K562 (cell line): ENCODE data around the gene MICALL2. TPM values are rescaled to one million over a fixed set of nuclear protein-coding genes. Genes with fewer than 3 reads are reported as not detected.
A peak's percentile ranks its signal among the peaks of the same experiment; 100 is the strongest.

Source experiments
- ATAC-seq: fragments of 200-7000 bp; cut with Tn5 transposase; 3 replicates; pipeline ENCODE4 v1.9.1; 2020; ENCODE audit warnings: moderate library complexity
- BruUV-seq: library from RNA; stranded (reverse); fragments of 400-500 nt; replicated peaks from 2 replicates; lab custom pipeline; 2021; lab: Mats Ljungman, UMichigan
- CTCF ChIA-PET: fragments of 300-600 bp; formaldehyde crosslinking; extraction: SDS; loops from one replicate; lab custom pipeline; 2021; ENCODE audit warnings: low intra/inter-chr PET ratio; lab: Yijun Ruan, JAX
- POLR2A ChIA-PET: fragments of 300-600, 350-650 bp; sonication (Branson Sonifier 250); formaldehyde crosslinking; extraction: SDS; loops from one replicate; lab custom pipeline; 2021; ENCODE audit warnings: antibody characterized with exemption, inconsistent platforms; lab: Yijun Ruan, JAX
- DNase-seq, 4 experiments: peaks; one replicate each; pipeline versions ENCODE4 v3.0.0 to v3.0.0-alpha.2; 2011 to 2018; ENCODE audit warnings: low spot score in 3 of 4, mixed read lengths in 3 of 4; ENCODE audit errors: extremely low read depth in 1 of 4
- FAIRE-seq: peaks from 2 replicates; lab custom pipeline; 2011; peaks lifted over from hg19 to GRCh38; lab: Jason Lieb, UNC
- H2AFZ ChIP-seq: 2 replicates; pipeline ENCODE4 v1.6.0; 2011; ENCODE audit warnings: low read depth, low read length, control low read depth, inconsistent platforms
- H3K27ac ChIP-seq: fragments of 200-600 bp; 3 replicates; pipeline ENCODE4 v1.8.0; 2011; ENCODE audit warnings: low read depth, mild to moderate bottlenecking, control low read depth, inconsistent platforms, low read length, moderate library complexity, mixed read lengths; ENCODE audit errors: extremely low read depth
- H3K27me3 ChIP-seq, 2 experiments: fragments of 300-600 bp in 1 of 2; 2 replicates in 1 of 2; 3 replicates in 1 of 2; pipeline versions ENCODE4 v1.6.0 to v1.8.0; 2011; ENCODE audit warnings: inconsistent platforms in 2 of 2, low read length in 2 of 2, mild to moderate bottlenecking in 1 of 2, mixed read lengths in 1 of 2, moderate library complexity in 1 of 2; ENCODE audit not compliant: control insufficient read depth in 2 of 2, insufficient read depth in 2 of 2
- H3K36me3 ChIP-seq: fragments of 300-600 bp; 3 replicates; pipeline ENCODE4 v1.8.0; 2011; ENCODE audit warnings: mild to moderate bottlenecking, low read length, inconsistent platforms; ENCODE audit not compliant: control insufficient read depth, insufficient read depth
- H3K4me1 ChIP-seq, 2 experiments: fragments of 200-600 bp in 1 of 2; replicated peaks in 1 of 2; 2 replicates in 1 of 2; 3 replicates in 1 of 2; pipeline versions ENCODE4 v1.5.1 to v1.8.0; 2011; ENCODE audit warnings: inconsistent platforms in 2 of 2, low read length in 2 of 2, mild to moderate bottlenecking in 1 of 2, mixed read lengths in 1 of 2, moderate library complexity in 1 of 2; ENCODE audit not compliant: control insufficient read depth in 2 of 2, insufficient read depth in 2 of 2
- H3K4me2 ChIP-seq: 2 replicates; pipeline ENCODE4 v1.6.1; 2011; ENCODE audit warnings: low read length, control low read depth, inconsistent platforms, mixed read lengths; ENCODE audit not compliant: insufficient read depth
- H3K4me3 ChIP-seq: fragments of 200-600 bp; sonication (generic), shearing (Covaris generic); 2 replicates; pipeline ENCODE4 v1.5.1; 2016; ENCODE audit warnings: control low read depth, inconsistent platforms
- H3K79me2 ChIP-seq: fragments of 200-600 bp; 3 replicates; pipeline ENCODE4 v1.8.0; 2011; ENCODE audit warnings: low read length, inconsistent platforms; ENCODE audit not compliant: control insufficient read depth, insufficient read depth
- H3K9ac ChIP-seq, 2 experiments: 2 replicates each; pipeline versions ENCODE4 v1.6.0 to v1.6.1; 2011; ENCODE audit warnings: low read depth in 2 of 2, low read length in 2 of 2, control low read depth in 1 of 2, inconsistent platforms in 1 of 2, mild to moderate bottlenecking in 1 of 2, mixed read lengths in 1 of 2; ENCODE audit not compliant: insufficient read depth in 1 of 2
- H3K9me1 ChIP-seq: one replicate; pipeline ENCODE4 v1.6.0; 2011; ENCODE audit warnings: inconsistent platforms, mild to moderate bottlenecking, low read length, moderate library complexity; ENCODE audit not compliant: control insufficient read depth, insufficient read depth
- H3K9me3 ChIP-seq: replicated peaks from 2 replicates; pipeline ENCODE4 v1.5.1; 2011; ENCODE audit warnings: low read depth, low read length, inconsistent platforms; ENCODE audit not compliant: control insufficient read depth, insufficient read depth
- H4K20me1 ChIP-seq: replicated peaks from 2 replicates; pipeline ENCODE4 v1.6.1; 2011; ENCODE audit warnings: low read length, inconsistent platforms, mixed read lengths; ENCODE audit not compliant: control insufficient read depth, insufficient read depth
- CREM ChIP-seq: IDR thresholded peaks from 2 replicates; pipeline ENCODE4 v1.6.1; 2014; ENCODE audit warnings: antibody characterized with exemption, low read depth
- EGR1 ChIP-seq: fragments of 450-650 bp; conservative IDR thresholded peaks from 2 replicates; pipeline ENCODE4 v1.6.1; 2017; ENCODE audit warnings: mild to moderate bottlenecking
- HDAC1 ChIP-seq, 2 experiments: fragments of 450-650 bp; IDR thresholded peaks; 2 replicates each; pipeline ENCODE4 v1.6.1; 2016 to 2017; ENCODE audit warnings: inconsistent platforms in 1 of 2, mild to moderate bottlenecking in 1 of 2, moderate library complexity in 1 of 2
- JUN ChIP-seq, 2 experiments: sonication (generic) in 1 of 2; formaldehyde crosslinking in 1 of 2; IDR thresholded peaks; 2 replicates each; pipeline versions ENCODE4 v1.6.1 to v1.8.0; 2012 to 2022; ENCODE audit warnings: borderline replicate concordance in 2 of 2, mild to moderate bottlenecking in 2 of 2, improper control_type of control experiment in 1 of 2, low read depth in 1 of 2, low read length in 1 of 2, missing genetic modification reagents in 1 of 2
- MAZ ChIP-seq, 2 experiments: fragments of 450-650 bp in 1 of 2; sonication (generic) in 1 of 2; formaldehyde crosslinking; IDR thresholded peaks in 1 of 2; conservative IDR thresholded peaks in 1 of 2; 2 replicates each; pipeline versions ENCODE4 v1.4.0 to v1.5.0; 2020; ENCODE audit warnings: mild to moderate bottlenecking in 1 of 2, missing genetic modification reagents in 1 of 2
- NFE2 ChIP-seq: IDR thresholded peaks from 2 replicates; pipeline ENCODE4 v1.6.1; 2014; ENCODE audit warnings: antibody characterized with exemption, low read depth
- RCOR1 ChIP-seq, 2 experiments: IDR thresholded peaks; 2 replicates each; pipeline ENCODE4 v1.6.1; 2012; ENCODE audit warnings: low read depth in 2 of 2, low read length in 2 of 2, borderline replicate concordance in 1 of 2, improper control_type of control experiment in 1 of 2
- SIRT6 ChIP-seq: IDR thresholded peaks from one replicate; pipeline ENCODE4 v1.6.1; 2012; ENCODE audit warnings: low read depth, mild to moderate bottlenecking, control low read depth, inconsistent platforms, low read length, moderate library complexity
- SRF ChIP-seq, 2 experiments: fragments of 250-450, 450-650 bp in 1 of 2; sonication (Bioruptor Pico) in 1 of 2; sonication (generic) in 1 of 2; formaldehyde crosslinking; IDR thresholded peaks; 2 replicates each; pipeline versions ENCODE4 v1.5.0 to v1.5.1; 2020 to 2022; ENCODE audit warnings: mild to moderate bottlenecking in 1 of 2, missing genetic modification reagents in 1 of 2
- UBTF ChIP-seq, 2 experiments: IDR thresholded peaks; 2 replicates each; pipeline ENCODE4 v1.6.1; 2012; ENCODE audit warnings: improper control_type of control experiment in 2 of 2, low read depth in 2 of 2, low read length in 2 of 2, borderline replicate concordance in 1 of 2
- WGBS: fragments of 100-300 bp; shearing (Covaris generic); methylation state at CpG from one replicate; pipeline ENCODE4 v1.1.6; 2016; ENCODE audit warnings: low coverage, mixed read lengths; ENCODE audit not compliant: insufficient coverage; ENCODE audit errors: missing lambda C conversion rate; 5-methylcytosine and 5-hydroxymethylcytosine counted together
- in situ Hi-C: fragments of 300-500 bp; cut with MboI; formaldehyde crosslinking; loops from 4 replicates; pipeline ENCODE4 v1.15.0; 2018; ENCODE audit warnings: inconsistent platforms, mixed read lengths
- intact Hi-C: fragments of 100-400 bp; cut with micrococcal nuclease; formaldehyde crosslinking; loops from 2 replicates; pipeline ENCODE4 v1.14.2; 2022
- polyA plus RNA-seq, 8 experiments: library from polyadenylated mRNA; depleted of rRNA in 4 of 8; stranded (reverse) in 5 of 8; unstranded in 3 of 8; fragments of >200 nt; fragmentation: Nextera tagmentation in 2 of 8; fragmentation: Illumina TruSeq in 1 of 8; extraction: Ambion mirVana in 2 of 8; extraction: Trizol in 1 of 8; gene quantifications; 2 replicates each; pipeline versions ENCODE4 v1.2.1 to v1.2.3, GENCODE V29; 2011 to 2014; ENCODE audit warnings: inconsistent platforms in 1 of 8, missing spikeins in 1 of 8
- total RNA-seq, 7 experiments: library from RNA; depleted of rRNA in 6 of 7; stranded (reverse); fragments of >200 nt in 6 of 7; fragmentation: Illumina TruSeq in 2 of 7; extraction: Trizol in 2 of 7; gene quantifications; 2 replicates each; pipeline versions ENCODE4 v1.2.1 to v1.2.3, GENCODE V29; 2011 to 2021; ENCODE audit warnings: low replicate concordance in 1 of 7

Gene MICALL2
- total and polyA plus RNA-seq, 9 of the 15 experiments (the other 6 are each of a cell fraction or from before 2014, with no cell fraction given) = 1.8 to 103 (median 17.0) TPM

- TF ChIP-seq SRF (CRISPR knock-in tag; IDR thresholded peaks at IDR 0.05) (0 out of 4 replicates have a peak, but pooled peaks of 1 of the 2 experiments have one; percentile 15), JUN (IDR thresholded peaks at IDR 0.05; ENCODE audit: borderline replicate concordance, low read depth, low read length) (no peak), JUN (CRISPR knock-in tag; IDR thresholded peaks at IDR 0.05; ENCODE audit: borderline replicate concordance) (no peak), RCOR1 (IDR thresholded peaks at IDR 0.05; ENCODE audit: borderline replicate concordance in 1 of 2, low read depth in 2 of 2, low read length in 2 of 2) (peak in 1 of 2 experiments; percentile 51; a peak in 1 of 4 replicates), SIRT6 (no peak), CREM (peak; percentile 93), MAZ (CRISPR knock-in tag; conservative IDR thresholded peaks at IDR 0.05 in 1 of 2, IDR thresholded peaks at IDR 0.05 in 1 of 2) (peak in 1 of 2 experiments; percentile 62; a peak in 1 of 4 replicates)
These were observed 40.6 kb downstream of the MICALL2 start (continued) for GRCh38 chr7:1418505-1419309.

- H3K9me3 ChIP-seq = no peaks in the 10 kb centered on the region
- POLR2A ChIA-PET = no interaction called here
- WGBS = no CpG with 5 or more reads among the region's 2 CpGs
- in situ Hi-C loops = no loop called here
- no TSS peak for BruUV-seq
- H3K36me3 ChIP-seq = no peaks in the 10 kb centered on the region
- H3K4me3 ChIP-seq = no peak overlapping the region
- H3K4me2 ChIP-seq = no peak overlapping the region
- FAIRE-seq = no peak
- H2AFZ ChIP-seq = no peak overlapping the region
- intact Hi-C loops = loop anchor here (5.0 kb wide), 1 partner anchor 47 kb away; no protein-coding TSS in a partner anchor
- no peaks in the 10 kb centered on the region for H3K9me1 ChIP-seq
- no peak overlapping the region for H3K9ac ChIP-seq
- peaks cover 0 to 14% of the 10 kb centered on the region in 2 experiments; a peak in 2 of 5 replicates for H3K27me3 ChIP-seq
- CTCF ChIA-PET = no interaction called here
- no peak for ATAC-seq
- H3K4me1 ChIP-seq = peaks cover 14 to 33% of the 10 kb centered on the region in 2 experiments
- no peak for TF ChIP-seq UBTF (IDR thresholded peaks at IDR 0.05; ENCODE audit: borderline replicate concordance in 1 of 2, low read depth in 2 of 2, low read length in 2 of 2)
- peak; percentile 83 for TF ChIP-seq EGR1
- 0 out of 4 replicates have a peak, but pooled peaks of 1 of the 2 experiments have one; percentile 18 for TF ChIP-seq HDAC1 (IDR thresholded peaks at IDR 0.05)
- TF ChIP-seq NFE2 = no peak
- H3K79me2 ChIP-seq = no peaks in the 10 kb centered on the region
- H4K20me1 ChIP-seq = 0 out of 2 replicates have a peak, but pooled peaks cover 10% of the 10 kb centered on the region
- H3K27ac ChIP-seq = no peak overlapping the region
- no peak for DNase-seq
These were observed 43.8 kb downstream of the MICALL2 start for GRCh38 chr7:1415389-1415990.
